Measurements from ENCODE around the gene ATF5. TPM values are rescaled to one million over a fixed set of nuclear protein-coding genes. Genes with fewer than 3 reads are reported as not detected.
"Not testable (repeated sequence)": the region's sequence is repeated elsewhere in the genome, so short reads cannot be mapped to it uniquely, and the experiment has no call there.

ATF5 gene
- polyA plus RNA-seq, 3 donors = 26.0 to 28.5 (median 28.2) TPM

GRCh38 chr19:49916839-49917733, 11.9 kb upstream of the ATF5 start:
- DNase-seq = no peak

- DNase-seq = no peak
Observed at GRCh38 chr19:49918089-49918488, 10.9 kb upstream of the ATF5 start.

- DNase-seq = no peak
Observed at GRCh38 chr19:49920624-49921363, 8.2 kb upstream of the ATF5 start.

- no peak for DNase-seq
Observed at GRCh38 chr19:49921871-49922795, 6.9 kb upstream of the ATF5 start.

- DNase-seq = no peak
Observed at GRCh38 chr19:49923055-49924003, 5.7 kb upstream of the ATF5 start.

- DNase-seq = no peak
Observed at GRCh38 chr19:49924004-49924880, 4.8 kb upstream of the ATF5 start.

GRCh38 chr19:49924881-49925210, 4.2 kb upstream of the ATF5 start:
- DNase-seq = not testable (repeated sequence)

GRCh38 chr19:49925486-49925885, 3.5 kb upstream of the ATF5 start:
- DNase-seq = no peak

GRCh38 chr19:49926515-49926914, 2.5 kb upstream of the ATF5 start:
- no peak for DNase-seq

GRCh38 chr19:49927526-49928264, 1.3 kb upstream of the ATF5 start:
- DNase-seq = no peak

- DNase-seq = peak; percentile 93
Observed at GRCh38 chr19:49929611-49930482, 842 bp downstream of the ATF5 start.

GRCh38 chr19:49930483-49931011, 1.5 kb downstream of the ATF5 start:
- no peak for DNase-seq

GRCh38 chr19:49931293-49932040, 2.5 kb downstream of the ATF5 start:
- DNase-seq = no peak

GRCh38 chr19:49932041-49932451, 3.0 kb downstream of the ATF5 start:
- no peak for DNase-seq

GRCh38 chr19:49932731-49933131, 3.7 kb downstream of the ATF5 start:
- no peak for DNase-seq

GRCh38 chr19:49933643-49934042, 4.6 kb downstream of the ATF5 start:
- DNase-seq = no peak

GRCh38 chr19:49936549-49936948, 7.5 kb downstream of the ATF5 start:
- no peak for DNase-seq

Measured in renal pelvis (tissue), 4 donors.